SU-DHL-6 (cell line): ENCODE results near the gene ITGB2.

Experiments
- H2AFZ ChIP-seq: fragments of 200-600 bp; sonication (generic); 2 replicates; pipeline ENCODE4 v1.6.1; 2014; ENCODE audit warnings: low read depth, mild to moderate bottlenecking, moderate library complexity, mixed read lengths, antibody characterized with exemption, low read length; ENCODE audit not compliant: severe bottlenecking
- H3F3A ChIP-seq: fragments of 200-600 bp; shearing (Covaris generic); 2 replicates; pipeline ENCODE4 v1.6.0; 2016; ENCODE audit warnings: antibody characterized with exemption, mild to moderate bottlenecking; ENCODE audit not compliant: insufficient read depth
- H3K27ac ChIP-seq: fragments of 200-600 bp; sonication (generic); 2 replicates; pipeline ENCODE4 v1.5.1; 2016; ENCODE audit warnings: low read depth, mild to moderate bottlenecking, low read length, moderate library complexity, mixed read lengths
- H3K27me3 ChIP-seq: fragments of 200-600 bp; sonication (generic), shearing (Covaris generic); 2 replicates; pipeline ENCODE4 v1.6.0; 2014; ENCODE audit warnings: mild to moderate bottlenecking, low read length
- H3K36me3 ChIP-seq: fragments of 200-600 bp; sonication (generic); 2 replicates; pipeline ENCODE4 v1.6.1; 2014; ENCODE audit warnings: mild to moderate bottlenecking, low read length, mixed read lengths
- H3K4me2 ChIP-seq: fragments of 300-600, 200-600 bp; shearing (Covaris generic), sonication (generic); 2 replicates; pipeline ENCODE4 v1.6.0; 2014; ENCODE audit warnings: low read length, low read depth, mild to moderate bottlenecking; ENCODE audit not compliant: poor library complexity, severe bottlenecking
- H3K4me3 ChIP-seq: fragments of 200-600 bp; sonication (generic); 2 replicates; pipeline ENCODE4 v1.5.1; 2014; ENCODE audit warnings: antibody characterized with exemption, low read length, mild to moderate bottlenecking, mixed read lengths; ENCODE audit not compliant: insufficient read depth, poor library complexity, severe bottlenecking
- H3K79me2 ChIP-seq: fragments of 200-600 bp; sonication (generic); 2 replicates; pipeline ENCODE4 v1.6.1; 2014; ENCODE audit warnings: mild to moderate bottlenecking, low read length, moderate library complexity; ENCODE audit not compliant: insufficient read depth
- H3K9ac ChIP-seq: fragments of 200-600 bp; sonication (generic); 2 replicates; pipeline ENCODE4 v1.7.0; 2014; ENCODE audit warnings: mild to moderate bottlenecking, low read length
- H3K9me2 ChIP-seq: fragments of 200-600 bp; sonication (generic); replicated peaks from 2 replicates; pipeline ENCODE4 v1.6.1; 2014; ENCODE audit warnings: low read length; ENCODE audit not compliant: insufficient read depth
- H3K9me3 ChIP-seq: fragments of 200-600 bp; sonication (generic); 2 replicates; pipeline ENCODE4 v1.6.1; 2014; ENCODE audit warnings: low read length, mixed read lengths; ENCODE audit not compliant: insufficient read depth
- H4K20me1 ChIP-seq: fragments of 200-600 bp; sonication (generic); 2 replicates; pipeline ENCODE4 v1.6.1; 2014; ENCODE audit warnings: low read depth, mild to moderate bottlenecking, antibody characterized with exemption, low read length, moderate library complexity, mixed read lengths
- EZH2phosphoT487 ChIP-seq: fragments of 200-600 bp; sonication (generic), shearing (Covaris generic); conservative IDR thresholded peaks from 2 replicates; pipeline ENCODE4 v1.6.1; 2018; ENCODE audit warnings: mild to moderate bottlenecking, antibody characterized with exemption, low read length, moderate library complexity, mixed read lengths
- TF ChIP-seq, protein P1 (sequence below): fragments of 200-600 bp; sonication (generic); IDR thresholded peaks from one replicate; pipeline ENCODE4 v1.5.1; 2017; ENCODE audit warnings: antibody characterized with exemption, mild to moderate bottlenecking, low read length, moderate library complexity; ENCODE audit not compliant: insufficient read depth, poor library complexity, severe bottlenecking

The ITGB2 gene

GRCh38 chr21:44887126-44887806 lies 33.4 kb downstream of the ITGB2 start:
- Histone ChIP-seq H3F3A (no peaks in the 10 kb centered on the region), H3K4me2 (no peak overlapping the region), H3K9ac (no peak overlapping the region), H3K36me3 (no peaks in the 10 kb centered on the region), H3K9me3 (no peaks in the 10 kb centered on the region), H4K20me1 (no peaks in the 10 kb centered on the region), H3K27me3 (no peaks in the 10 kb centered on the region), H2AFZ (no peak overlapping the region), H3K27ac (no peak overlapping the region), H3K4me3 (no peak overlapping the region), H3K9me2 (no peaks in the 10 kb centered on the region), H3K79me2 (no peaks in the 10 kb centered on the region)
- no peak for TF ChIP-seq EZH2phosphoT487
- TF ChIP-seq, protein P1, sequence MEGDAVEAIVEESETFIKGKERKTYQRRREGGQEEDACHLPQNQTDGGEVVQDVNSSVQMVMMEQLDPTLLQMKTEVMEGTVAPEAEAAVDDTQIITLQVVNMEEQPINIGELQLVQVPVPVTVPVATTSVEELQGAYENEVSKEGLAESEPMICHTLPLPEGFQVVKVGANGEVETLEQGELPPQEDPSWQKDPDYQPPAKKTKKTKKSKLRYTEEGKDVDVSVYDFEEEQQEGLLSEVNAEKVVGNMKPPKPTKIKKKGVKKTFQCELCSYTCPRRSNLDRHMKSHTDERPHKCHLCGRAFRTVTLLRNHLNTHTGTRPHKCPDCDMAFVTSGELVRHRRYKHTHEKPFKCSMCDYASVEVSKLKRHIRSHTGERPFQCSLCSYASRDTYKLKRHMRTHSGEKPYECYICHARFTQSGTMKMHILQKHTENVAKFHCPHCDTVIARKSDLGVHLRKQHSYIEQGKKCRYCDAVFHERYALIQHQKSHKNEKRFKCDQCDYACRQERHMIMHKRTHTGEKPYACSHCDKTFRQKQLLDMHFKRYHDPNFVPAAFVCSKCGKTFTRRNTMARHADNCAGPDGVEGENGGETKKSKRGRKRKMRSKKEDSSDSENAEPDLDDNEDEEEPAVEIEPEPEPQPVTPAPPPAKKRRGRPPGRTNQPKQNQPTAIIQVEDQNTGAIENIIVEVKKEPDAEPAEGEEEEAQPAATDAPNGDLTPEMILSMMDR, result no peak

- Histone ChIP-seq H3K27me3 (no peaks in the 10 kb centered on the region), H2AFZ (no peak overlapping the region), H4K20me1 (no peaks in the 10 kb centered on the region), H3K36me3 (no peaks in the 10 kb centered on the region), H3K9ac (no peak overlapping the region), H3K9me2 (no peaks in the 10 kb centered on the region), H3K79me2 (no peaks in the 10 kb centered on the region), H3K4me3 (no peak overlapping the region), H3K9me3 (no peaks in the 10 kb centered on the region), H3K4me2 (no peak overlapping the region), H3F3A (no peaks in the 10 kb centered on the region), H3K27ac (no peak overlapping the region)
- TF ChIP-seq EZH2phosphoT487, result no peak
- TF ChIP-seq, protein P1, result no peak
Observed at GRCh38 chr21:44886113-44887075, 34.3 kb downstream of the ITGB2 start.

DNA sequence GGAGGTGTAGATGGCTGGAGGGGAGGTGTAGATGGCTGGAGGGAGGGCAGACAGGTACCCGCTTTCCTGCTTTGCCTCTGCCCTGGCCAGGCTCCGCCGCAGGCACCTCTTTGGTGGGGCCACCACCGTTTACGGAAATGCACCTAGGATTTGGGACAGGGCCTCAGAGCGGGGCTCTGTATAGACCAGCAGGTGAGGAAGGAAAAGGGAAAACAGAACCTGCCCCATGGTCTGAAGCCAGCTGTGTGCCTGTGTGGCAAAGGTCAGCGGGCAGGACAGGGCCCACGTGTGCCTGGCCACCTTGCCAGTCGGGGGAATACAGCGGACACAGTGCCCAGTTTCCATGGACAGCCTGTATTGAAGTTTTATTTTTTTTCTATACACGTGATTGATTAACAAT lies 35.1 kb downstream of the ITGB2 start:
- Histone ChIP-seq H3K9me3 (no peaks in the 10 kb centered on the region), H3K36me3 (no peaks in the 10 kb centered on the region), H3F3A (no peaks in the 10 kb centered on the region), H3K9ac (no peak overlapping the region), H3K9me2 (no peaks in the 10 kb centered on the region), H3K4me3 (no peak overlapping the region), H4K20me1 (no peaks in the 10 kb centered on the region), H3K79me2 (no peaks in the 10 kb centered on the region), H3K27me3 (no peaks in the 10 kb centered on the region), H3K4me2 (no peak overlapping the region), H2AFZ (no peak overlapping the region), H3K27ac (no peak overlapping the region)
- TF ChIP-seq, protein P1, result no peak
- no peak for TF ChIP-seq EZH2phosphoT487
